ENCODE data around the gene CRB2. TPM values are rescaled to one million over a fixed set of nuclear protein-coding genes. Genes with fewer than 3 reads are reported as not detected.
"Not testable (repeated sequence)": the region's sequence is repeated elsewhere in the genome, so short reads cannot be mapped to it uniquely, and the experiment has no call there.

The CRB2 gene
- total RNA-seq, 1 donor from 2014 or later: 2.4 TPM

DNA sequence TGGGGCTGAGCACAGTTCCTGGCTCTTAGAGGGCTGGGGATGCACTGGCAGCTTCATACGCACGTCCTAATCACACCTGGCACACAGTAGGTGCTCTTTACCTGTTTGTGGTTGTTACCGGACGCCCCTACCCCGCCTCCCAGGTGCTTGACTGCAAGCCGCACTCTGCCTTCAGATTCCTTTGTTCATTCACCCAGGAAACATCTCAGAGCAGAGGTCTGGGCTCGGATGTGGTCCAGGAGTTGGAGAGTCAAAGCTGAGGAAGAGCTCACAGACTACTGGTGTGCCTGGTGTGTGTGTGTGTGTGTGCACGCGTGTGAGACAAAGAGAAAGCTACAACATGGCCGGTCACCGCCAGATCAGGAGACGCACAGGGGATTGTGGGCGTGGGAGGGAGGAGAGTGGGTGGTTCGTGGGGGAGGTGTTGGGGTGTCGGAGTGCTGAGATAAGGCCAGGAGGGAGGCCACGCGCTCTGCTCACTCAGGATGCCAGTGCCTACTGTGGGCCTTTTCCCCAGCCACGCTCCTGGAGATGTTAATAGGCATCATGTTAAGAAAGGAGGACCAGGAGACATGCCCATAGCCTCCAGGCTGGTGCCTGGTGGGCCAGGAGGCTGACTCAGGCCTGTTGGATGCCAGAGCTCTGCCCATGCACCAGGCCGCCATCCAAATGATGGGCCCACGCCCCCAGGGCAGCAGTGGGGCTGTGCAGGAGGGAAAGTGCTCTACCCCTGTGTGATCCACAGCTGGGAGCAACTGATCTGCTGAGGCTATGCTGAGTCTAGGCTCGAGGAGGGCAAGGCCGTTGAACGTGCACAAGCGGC lies 39.9 kb downstream of the CRB2 start:
- FAIRE-seq (no peak), DNase-seq (ENCODE audit: low spot score in 2 of 2) (no peak)

DNA sequence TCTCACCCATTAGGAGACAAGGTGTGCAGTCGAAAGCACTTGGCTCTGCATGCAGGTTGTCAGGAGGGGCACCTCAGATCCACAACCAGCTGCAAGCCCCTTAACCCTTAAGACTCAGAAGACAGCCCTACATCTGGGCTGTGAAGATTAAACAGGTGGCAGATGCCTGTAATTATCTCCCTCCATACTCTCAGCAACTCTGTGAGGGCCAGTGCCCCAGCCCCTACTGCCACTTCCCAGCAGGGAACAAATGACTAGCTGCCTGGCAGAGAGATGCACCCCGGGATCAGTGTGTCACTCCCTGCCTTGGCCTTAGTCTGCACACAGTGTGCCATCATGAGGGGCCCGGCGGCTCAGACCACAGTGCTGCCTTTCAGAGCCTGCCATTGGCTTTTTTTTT lies 42.0 kb downstream of the CRB2 start:
- FAIRE-seq: no peak

DNA sequence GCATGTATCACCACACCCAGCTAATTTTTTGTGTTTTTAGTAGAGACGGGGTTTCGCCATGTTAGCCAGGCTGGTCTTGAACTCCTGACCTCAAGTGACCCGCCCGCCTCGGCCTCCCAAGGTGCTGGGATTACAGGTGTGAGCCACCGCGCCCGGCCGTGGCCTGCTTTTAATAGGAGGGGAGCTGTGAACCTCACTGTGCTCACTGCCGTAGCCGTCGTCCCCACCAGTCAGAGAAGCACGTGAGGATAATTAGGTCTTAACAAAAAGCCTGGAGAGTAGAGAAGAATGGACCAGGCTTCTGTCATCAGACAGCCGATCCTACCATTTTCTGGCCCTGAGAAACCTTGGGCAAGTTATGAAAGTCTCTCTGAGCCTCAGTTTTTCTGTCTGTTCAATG lies 42.9 kb downstream of the CRB2 start:
- FAIRE-seq: not testable (repeated sequence)

More for the DNA sequence above, 42.0 kb downstream of the CRB2 start:
- no peak for DNase-seq (ENCODE audit: low spot score in 2 of 2)

DNA sequence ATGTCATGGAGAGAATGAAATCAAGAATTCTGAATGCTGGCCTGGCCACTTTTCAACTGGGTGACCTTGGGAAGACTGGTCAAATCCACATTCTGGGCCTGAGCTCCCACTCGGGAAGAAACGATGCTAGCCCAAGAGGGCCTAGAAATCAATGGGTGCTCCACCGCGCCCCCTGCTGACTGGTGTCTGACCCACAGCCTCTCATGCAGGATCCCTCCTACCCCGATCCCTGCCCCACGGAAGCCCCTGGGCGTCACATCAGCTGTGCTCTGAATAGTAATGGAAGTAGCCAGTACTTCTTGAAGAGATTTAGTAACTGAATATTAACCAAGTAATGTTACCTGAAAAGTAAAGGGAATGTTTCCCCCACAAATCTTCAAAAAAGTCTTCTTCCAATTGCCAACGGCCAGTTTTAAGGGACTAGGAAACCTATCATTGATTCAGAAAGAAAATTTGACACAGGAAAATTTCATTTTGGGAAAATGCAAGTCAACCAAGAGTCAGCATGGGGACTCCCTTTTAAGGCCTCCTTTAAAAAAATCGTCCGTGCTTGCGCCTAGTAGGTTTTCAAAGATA lies 43.9 kb downstream of the CRB2 start:
- no peak for FAIRE-seq
- DNase-seq (ENCODE audit: low spot score in 2 of 2): no peak

More for the DNA sequence above, 42.9 kb downstream of the CRB2 start:
- DNase-seq (ENCODE audit: low spot score in 2 of 2): not testable (repeated sequence)

DNA sequence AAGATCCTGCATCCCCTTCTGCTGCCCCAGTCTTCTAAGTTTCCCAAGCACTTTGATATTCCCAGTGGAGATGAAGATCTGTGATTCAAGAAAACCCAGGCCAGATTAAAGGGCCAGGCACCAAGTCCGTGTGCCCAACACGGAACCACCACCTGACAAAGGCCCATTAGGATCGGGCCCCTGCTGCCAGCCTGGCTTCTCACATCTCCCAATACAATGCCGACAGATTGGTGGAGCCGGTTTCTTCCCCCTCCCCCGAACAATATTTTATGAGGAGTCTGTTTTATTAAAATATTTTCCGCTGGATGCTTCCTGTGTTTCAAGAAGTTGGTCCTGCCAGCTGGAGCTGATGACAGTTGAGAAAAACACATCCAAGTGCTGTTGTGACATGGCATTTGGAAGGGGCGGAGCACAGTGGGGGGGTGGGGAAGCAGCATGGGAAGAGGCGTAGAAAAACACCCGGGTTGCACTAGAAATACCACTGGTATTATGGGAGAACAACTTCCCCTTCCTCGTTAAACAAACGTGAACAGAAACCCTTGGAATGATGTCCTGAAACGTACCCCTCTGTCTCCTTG lies 45.0 kb downstream of the CRB2 start:
- no peak for DNase-seq (ENCODE audit: low spot score in 2 of 2)
- no peak for FAIRE-seq

DNA sequence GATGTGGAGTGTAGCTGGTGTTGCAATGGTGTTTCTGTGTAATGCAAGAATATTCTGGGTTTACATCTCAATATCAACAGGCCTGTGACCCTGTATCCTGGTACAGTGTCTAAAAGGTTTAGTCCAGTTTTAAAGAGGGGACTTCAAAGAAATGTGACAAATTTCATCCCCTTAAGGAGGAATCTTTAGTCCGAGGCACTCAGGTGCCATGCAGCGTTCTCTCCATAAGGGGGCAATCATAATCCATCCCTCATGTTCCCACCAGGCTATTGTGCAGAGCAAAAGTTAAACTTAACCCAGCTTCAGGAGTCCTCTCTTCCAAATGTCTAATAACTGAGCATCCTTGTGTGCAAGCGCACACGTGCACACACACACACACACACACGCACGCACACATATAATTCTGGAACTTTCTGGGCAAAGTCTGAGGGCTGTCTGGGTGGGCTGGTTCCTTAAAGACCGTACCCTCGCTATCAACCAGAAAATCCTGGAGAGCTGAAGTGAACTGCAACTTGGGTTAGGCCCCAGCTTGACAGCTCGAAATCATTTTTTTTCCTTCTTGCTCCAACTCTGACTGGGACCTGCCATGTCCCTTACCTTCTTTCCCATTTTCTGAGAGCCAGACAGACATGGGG lies 46.0 kb downstream of the CRB2 start:
- peak; percentile 52 to 78 for DNase-seq (ENCODE audit: low spot score in 2 of 2)
- no peak for FAIRE-seq

DNA sequence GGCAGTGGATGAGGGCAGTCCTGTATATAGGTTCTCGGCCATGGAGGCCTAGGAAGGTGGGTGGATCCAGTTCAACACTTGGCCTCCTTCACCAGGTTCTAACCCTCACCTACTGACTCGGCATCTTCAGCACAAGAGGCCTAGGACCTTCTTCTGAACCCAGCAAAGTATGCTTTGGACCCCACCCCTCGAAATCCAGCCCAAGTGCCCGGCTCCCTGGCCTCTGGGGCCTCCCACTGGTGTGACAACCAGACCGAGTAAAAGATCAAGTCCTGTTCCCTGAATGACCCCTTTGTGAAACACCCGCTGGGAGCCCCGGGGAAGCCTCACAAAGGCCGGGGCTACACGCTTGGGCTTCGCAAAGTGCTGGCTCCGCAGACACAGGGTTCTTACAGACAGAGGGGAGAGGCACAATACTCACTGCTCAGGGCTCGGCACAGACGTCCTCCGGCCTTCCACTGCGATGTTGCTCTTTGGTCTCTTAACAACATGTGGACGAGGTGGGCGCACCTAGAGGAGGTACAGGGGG lies 47.0 kb downstream of the CRB2 start:
- no peak for FAIRE-seq
- no peak for DNase-seq (ENCODE audit: low spot score in 2 of 2)

DNA sequence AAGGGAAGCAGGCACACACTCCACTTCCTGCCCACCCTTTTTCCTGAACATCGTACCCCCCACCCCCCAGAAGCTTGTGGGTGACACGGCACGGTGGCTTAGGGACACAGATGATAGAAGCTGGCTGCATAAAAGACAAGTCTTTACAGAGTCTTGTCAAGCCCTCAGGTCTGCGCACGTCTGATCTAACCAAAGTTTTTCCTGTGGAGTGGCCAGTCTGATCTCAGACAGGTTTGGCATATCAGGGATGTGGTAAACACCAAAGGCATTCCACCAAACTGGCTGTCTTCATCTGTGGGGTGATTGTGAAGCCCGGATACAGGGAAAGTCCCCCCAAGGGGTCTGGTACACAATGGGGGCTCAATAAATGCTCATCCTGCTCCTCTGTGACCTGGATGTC lies 50.0 kb downstream of the CRB2 start:
- no peak for DNase-seq (ENCODE audit: low spot score in 2 of 2)
- no peak for FAIRE-seq

DNA sequence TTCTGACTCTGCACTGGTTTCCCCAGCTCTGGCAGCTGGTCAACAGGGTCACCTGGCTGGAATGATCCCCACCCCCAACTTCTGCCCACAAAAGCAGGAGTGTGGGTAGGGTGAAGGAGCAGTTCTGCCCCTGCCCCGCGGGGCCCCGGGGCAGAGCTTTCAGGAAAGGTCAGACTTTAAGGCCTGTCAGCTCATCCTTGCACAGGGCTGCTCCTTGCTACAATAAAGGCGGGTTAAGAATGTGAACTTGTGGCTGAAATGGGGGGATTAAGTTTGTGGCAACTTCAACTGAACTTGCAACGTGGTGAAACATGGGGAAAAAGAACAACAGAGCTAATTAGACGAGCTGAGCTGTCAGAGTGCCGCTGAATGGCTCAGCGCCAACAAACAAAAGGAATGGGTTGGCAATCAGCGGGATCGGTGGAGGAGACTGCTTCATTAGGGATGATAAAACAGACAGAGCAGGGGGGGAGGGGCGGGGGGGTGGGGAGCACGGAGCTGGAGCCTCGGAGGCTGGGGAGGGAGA lies 50.8 kb downstream of the CRB2 start:
- FAIRE-seq: no peak
- DNase-seq (ENCODE audit: low spot score in 2 of 2): no peak

DNA sequence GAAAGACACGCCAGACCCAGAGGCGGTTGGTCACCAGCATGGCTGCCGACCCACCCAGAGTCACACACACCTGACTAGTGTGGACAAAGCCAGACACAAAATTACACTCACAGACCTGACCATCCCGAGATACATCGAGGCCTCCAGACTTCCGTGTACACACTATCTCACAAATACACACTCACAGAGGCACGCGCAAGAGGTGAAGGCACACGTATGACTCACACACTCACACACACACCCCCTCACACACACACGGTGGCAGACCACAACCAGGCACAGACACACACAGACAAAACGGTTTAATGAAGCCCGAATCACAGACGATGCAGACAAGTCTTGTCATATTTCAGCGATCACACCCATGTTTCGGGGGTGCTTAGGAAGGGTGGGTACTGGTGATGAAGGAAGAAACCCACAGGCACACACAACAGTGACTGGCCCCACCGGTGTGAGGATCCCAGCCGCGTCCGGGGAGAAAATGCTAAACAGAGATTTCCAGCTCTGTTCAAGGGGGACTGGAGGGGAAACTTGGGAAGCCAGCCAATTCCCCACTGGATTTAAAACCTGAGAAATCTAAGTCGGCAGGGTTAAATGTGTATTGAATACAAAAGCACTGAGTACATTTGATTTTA lies 51.3 kb downstream of the CRB2 start:
- FAIRE-seq (no peak), DNase-seq (ENCODE audit: low spot score in 2 of 2) (no peak)

DNA sequence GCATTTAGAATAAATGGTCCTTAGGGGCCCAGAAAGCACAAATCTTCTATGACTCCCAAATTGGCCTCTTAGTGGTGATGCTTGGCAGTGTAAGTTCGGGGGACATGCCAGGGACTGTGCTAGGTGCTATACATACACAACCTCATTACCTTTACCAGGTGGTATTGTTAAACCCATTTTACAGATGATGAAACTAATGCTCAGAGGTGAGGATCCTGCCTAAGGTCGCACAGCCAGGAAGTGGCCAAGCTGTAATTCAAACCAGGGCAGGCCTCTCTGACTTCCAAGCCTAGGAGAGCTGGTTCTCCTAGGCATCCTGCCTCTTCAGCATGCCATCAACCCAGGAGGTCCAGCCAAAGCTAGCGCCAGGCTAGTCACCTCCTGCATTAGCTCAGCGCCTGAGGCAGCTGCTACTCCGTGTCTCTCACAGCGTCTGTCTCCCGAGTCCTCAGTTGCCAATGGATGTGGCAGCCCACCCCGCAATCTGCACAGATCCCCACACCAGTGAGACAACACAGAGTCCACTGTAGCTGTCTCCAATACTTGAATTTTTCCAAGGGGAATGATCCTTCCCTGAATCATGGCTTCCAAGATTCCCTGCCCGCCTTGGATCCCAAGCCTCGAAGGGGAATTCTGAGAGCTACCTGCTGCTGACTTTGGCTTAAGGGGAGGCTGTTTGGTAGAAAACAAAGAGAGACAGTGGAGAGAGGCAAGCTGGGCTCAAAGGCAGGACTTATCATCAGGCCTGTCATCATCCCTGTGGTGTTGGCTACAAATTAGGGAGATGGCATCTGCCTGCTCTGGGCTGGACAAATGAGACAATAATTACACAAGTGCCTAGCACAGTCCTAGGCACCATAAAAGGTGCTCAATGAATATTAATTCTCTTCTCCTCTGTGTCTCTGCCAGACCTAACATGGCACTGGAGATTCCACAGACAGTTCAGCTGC lies 52.6 kb downstream of the CRB2 start:
- FAIRE-seq (no peak), DNase-seq (ENCODE audit: low spot score in 2 of 2) (no peak)

DNA sequence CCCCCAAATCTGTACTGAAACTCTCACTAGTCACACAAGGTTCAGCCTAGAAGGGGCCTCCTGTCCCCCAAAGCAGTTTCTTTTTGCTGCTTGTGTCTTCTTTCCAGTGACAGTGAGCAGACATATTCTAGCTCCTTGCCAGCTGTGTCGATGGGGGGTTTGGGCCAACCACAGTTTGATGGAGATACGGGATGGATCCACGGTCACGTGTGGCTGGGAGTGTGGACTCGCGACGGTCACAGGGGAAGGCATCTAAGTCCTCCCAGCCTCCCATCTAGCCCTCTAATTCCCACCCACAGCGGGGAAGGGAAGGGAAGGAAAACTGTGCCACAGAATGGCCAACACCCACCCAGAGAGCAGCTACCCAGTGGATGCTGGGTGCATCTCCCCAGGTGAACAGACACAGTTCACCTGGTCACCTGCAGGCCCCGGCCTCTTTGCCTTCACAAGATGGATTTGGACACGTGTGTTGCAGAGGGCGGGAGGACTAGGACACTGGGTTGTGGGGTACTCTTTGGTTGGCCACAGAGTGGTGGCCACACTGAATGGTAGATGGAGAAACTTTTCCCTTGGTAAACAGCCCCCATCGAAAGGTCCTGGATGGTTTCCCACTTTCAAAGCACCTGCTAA lies 54.4 kb downstream of the CRB2 start:
- FAIRE-seq (no peak), DNase-seq (ENCODE audit: low spot score in 2 of 2) (no peak)

DNA sequence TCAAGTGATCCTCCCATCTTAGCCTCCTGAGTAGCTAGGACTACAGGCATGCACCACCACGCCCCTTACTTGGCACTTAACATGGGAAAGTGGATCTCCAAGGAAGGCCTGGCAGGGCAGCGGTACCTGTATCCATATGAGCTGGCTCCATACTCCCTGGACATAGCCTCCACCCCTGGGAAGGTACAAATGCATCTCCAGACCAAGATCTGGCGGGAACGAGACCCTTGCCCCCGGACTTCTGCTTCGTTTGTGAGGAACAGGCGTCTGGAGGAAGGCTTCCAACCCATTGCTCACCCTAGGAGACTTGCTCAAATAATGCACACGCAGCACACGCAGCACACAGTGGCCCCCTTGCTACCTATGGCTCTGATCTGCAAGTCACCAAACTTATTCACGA lies 55.2 kb downstream of the CRB2 start:
- no peak for FAIRE-seq
- DNase-seq (ENCODE audit: low spot score in 2 of 2): no peak

DNA sequence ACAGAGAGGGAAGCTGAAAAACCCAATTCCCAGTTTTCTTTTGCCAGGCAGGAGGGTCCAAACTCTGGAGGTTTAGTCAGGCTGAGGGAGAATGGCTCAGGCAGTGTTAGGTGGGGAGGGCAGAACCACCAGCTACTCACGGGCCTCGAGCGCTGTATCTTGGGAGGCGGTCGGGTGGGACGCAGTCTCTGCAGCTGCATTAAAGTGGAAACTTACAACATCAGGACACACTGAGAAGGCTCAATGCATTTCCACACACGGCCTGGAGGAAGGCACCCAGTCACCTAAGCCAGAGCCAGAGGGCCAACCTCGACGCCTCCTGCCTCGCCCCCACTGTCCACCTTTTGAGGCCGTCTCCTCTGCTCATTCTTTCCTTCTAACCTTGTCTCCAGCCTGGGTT lies 55.6 kb downstream of the CRB2 start:
- FAIRE-seq (no peak), DNase-seq (ENCODE audit: low spot score in 2 of 2) (no peak)

DNA sequence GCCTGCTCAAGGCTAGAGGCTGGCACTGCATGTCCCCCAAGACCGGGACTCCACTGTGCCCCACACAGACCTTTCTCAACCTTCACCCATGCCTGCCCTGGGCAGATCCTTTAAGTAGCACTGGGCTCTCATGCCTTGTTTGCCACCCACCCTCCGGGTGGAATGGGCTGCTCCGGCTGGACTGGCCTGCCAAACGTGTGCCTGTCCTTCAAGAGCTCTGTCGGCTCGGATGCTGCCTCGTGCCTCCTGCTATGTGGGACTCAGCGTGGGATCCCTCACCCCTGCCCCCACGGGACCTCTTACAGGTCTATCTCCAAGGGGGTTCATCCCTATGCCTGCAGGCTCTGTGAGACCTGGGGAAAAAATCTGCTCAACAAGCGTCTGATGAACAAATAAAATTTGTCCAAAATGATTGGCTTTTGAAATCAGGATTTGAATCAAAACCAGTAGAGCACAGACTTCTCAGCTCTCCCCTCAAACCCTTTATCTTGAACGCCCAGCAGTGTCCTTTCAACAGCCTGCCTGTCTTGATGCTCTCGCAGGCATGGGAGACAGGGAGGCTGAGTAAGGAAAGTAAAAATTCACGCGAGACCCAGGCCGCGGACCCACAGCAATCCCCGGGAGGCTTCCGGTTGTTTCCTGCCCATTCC lies 56.3 kb downstream of the CRB2 start:
- DNase-seq (ENCODE audit: low spot score in 2 of 2): no peak
- no peak for FAIRE-seq

DNA sequence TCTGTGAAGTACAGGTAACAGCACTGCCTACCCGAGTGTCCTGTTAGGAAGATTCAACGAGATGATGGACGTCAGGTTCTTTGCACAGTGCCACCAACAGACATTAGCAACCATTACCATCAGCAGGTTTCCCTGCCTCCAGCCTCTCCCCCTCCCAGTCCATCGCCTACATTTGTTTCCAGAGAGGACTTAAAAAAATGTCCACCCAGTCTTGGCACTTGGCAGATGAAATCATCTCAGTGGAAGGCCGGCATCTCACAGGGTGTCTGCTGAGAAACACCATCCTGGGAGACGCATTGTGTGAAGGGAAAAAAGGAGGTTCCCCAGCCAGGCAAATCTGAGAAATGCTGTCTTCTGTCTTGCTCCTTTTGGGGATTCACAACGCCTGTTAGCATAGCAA lies 58.2 kb downstream of the CRB2 start:
- FAIRE-seq (no peak), DNase-seq (ENCODE audit: low spot score in 2 of 2) (no peak)

DNA sequence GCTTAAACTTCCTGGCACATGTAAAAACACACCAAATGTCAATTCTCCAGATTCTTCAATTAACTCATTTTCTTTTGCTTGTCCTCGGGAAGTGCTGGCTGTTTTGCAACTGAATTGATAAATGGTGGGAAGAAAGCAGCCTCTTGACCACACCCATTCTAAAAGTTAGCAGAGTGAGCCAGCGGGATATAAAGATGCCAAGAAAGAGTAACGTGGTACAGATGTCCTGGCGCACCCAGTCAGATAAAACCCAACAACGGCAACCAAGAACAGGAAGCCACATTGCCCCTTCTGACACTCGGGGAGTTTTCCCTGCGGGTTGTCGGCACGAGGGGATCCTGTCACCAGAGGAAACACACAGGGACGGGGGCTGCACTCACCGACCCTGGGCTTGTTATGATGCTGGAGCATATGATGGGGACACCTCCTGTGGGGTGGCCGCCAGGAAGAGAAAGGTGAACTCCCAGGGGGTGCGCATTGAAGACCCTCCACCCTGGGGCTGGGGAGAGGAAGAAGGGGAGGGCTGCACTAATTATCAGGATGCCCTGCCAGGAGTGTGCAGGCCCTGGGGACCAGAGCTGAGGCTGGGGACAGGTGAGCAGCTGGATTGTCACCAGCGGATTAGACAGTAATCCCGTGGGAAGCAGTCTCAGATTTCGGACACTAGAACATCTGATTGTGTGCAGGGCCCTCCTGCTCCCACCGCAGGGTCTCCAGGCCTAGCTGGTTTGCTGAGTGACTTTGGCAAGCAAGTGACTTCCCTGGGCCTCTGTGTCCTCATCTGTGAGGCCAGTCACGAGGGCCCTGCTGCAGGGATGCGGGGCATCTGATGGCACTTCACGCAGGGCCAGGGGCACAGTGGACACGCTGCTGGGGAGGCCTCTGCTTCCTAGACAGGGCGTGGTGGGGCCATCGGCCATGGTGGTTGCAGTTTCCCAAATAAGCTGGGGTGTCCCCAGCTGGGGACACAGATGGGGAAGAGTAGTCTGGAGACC lies 59.2 kb downstream of the CRB2 start:
- no peak for DNase-seq (ENCODE audit: low spot score in 2 of 2)
- no peak for FAIRE-seq
